Mesothelial cell of epicardium (in vitro differentiated cells): ENCODE data around the gene PFDN1. TPM values are rescaled to one million over a fixed set of nuclear protein-coding genes. Genes with fewer than 3 reads are reported as not detected.

ENCODE experiments used
- DNase-seq, 2 experiments: peaks; one replicate each; pipeline ENCODE4 v3.0.0; 2021; ENCODE audit warnings: low spot score in 2 of 2; ENCODE audit not compliant: unreplicated experiment in 2 of 2
- H3K27ac Mint-ChIP-seq: 2 replicates; pipeline ENCODE4 v1.8.0; 2021; ENCODE audit warnings: mixed read lengths
- H3K27me3 Mint-ChIP-seq: 2 replicates; pipeline ENCODE4 v1.8.0; 2021; ENCODE audit warnings: low read depth, mixed read lengths
- H3K36me3 Mint-ChIP-seq: 2 replicates; pipeline ENCODE4 v1.8.0; 2021; ENCODE audit warnings: mixed read lengths
- H3K4me1 Mint-ChIP-seq: 2 replicates; pipeline ENCODE4 v1.8.0; 2021; ENCODE audit warnings: mixed read lengths
- H3K4me3 Mint-ChIP-seq: 2 replicates; pipeline ENCODE4 v1.8.0; 2021; ENCODE audit warnings: mild to moderate bottlenecking, moderate library complexity, mixed read lengths
- H3K9me3 Mint-ChIP-seq: 2 replicates; pipeline ENCODE4 v1.8.0; 2021; ENCODE audit warnings: mixed read lengths
- CTCF ChIP-seq: fragments of 200-600 bp; sonication (generic); IDR thresholded peaks from one replicate; pipeline ENCODE4 v1.5.0; 2021; ENCODE audit warnings: antibody characterized with exemption; ENCODE audit not compliant: unreplicated experiment
- total RNA-seq: library from RNA; stranded (reverse); gene quantifications from 3 replicates; pipeline ENCODE4 v1.2.1, GENCODE V29; 2021

Gene PFDN1
- total RNA-seq, 1 donor from 2014 or later: 57.2 TPM

- Mint-ChIP-seq H3K4me3 (no peak overlapping the region), H3K27me3 (no peaks in the 10 kb centered on the region), H3K4me1 (peaks cover 2% of the 10 kb centered on the region), H3K9me3 (peaks cover 5% of the 10 kb centered on the region), H3K27ac (no peak overlapping the region), H3K36me3 (peaks cover 24% of the 10 kb centered on the region)
- TF ChIP-seq CTCF: no peak
- no peak for DNase-seq
These were observed 47.3 kb downstream of the PFDN1 start for GRCh38 chr5:140255460-140256157.

GRCh38 chr5:140253985-140254384, 48.9 kb downstream of the PFDN1 start:
- H3K36me3 Mint-ChIP-seq: peaks cover 18% of the 10 kb centered on the region
- H3K4me1 Mint-ChIP-seq: peaks cover 2% of the 10 kb centered on the region

GRCh38 chr5:140252470-140253126, 50.3 kb downstream of the PFDN1 start:
- Mint-ChIP-seq H3K9me3 (no peaks in the 10 kb centered on the region), H3K4me3 (no peak overlapping the region), H3K4me1 (peaks cover 2% of the 10 kb centered on the region), H3K27me3 (no peaks in the 10 kb centered on the region), H3K27ac (no peak overlapping the region), H3K36me3 (peaks cover 8% of the 10 kb centered on the region)
- no peak for TF ChIP-seq CTCF
- DNase-seq: no peak

More at GRCh38 chr5:140253985-140254384, 48.9 kb downstream of the PFDN1 start:
- H3K4me3 Mint-ChIP-seq: no peak overlapping the region
- H3K27me3 Mint-ChIP-seq: no peaks in the 10 kb centered on the region
- no peaks in the 10 kb centered on the region for H3K9me3 Mint-ChIP-seq
- TF ChIP-seq CTCF: no peak
- H3K27ac Mint-ChIP-seq: no peak overlapping the region
- no peak for DNase-seq

- Mint-ChIP-seq H3K4me1 (peaks cover under 1% of the 10 kb centered on the region), H3K9me3 (no peaks in the 10 kb centered on the region), H3K27me3 (no peaks in the 10 kb centered on the region), H3K36me3 (peaks cover 6% of the 10 kb centered on the region), H3K27ac (peak overlapping the region; percentile 40), H3K4me3 (no peak overlapping the region)
- no peak for DNase-seq
- TF ChIP-seq CTCF: no peak
These were observed 51.4 kb downstream of the PFDN1 start for GRCh38 chr5:140251527-140251973.

GRCh38 chr5:140250386-140250785, 52.5 kb downstream of the PFDN1 start:
- H3K27ac Mint-ChIP-seq: no peak overlapping the region
- H3K9me3 Mint-ChIP-seq: no peaks in the 10 kb centered on the region
- H3K4me3 Mint-ChIP-seq: no peak overlapping the region
- H3K27me3 Mint-ChIP-seq: no peaks in the 10 kb centered on the region
- H3K4me1 Mint-ChIP-seq: peaks cover 7% of the 10 kb centered on the region
- TF ChIP-seq CTCF: no peak
- H3K36me3 Mint-ChIP-seq: peaks cover 7% of the 10 kb centered on the region
- DNase-seq: no peak
